G401 (cell line): ENCODE measurements around the gene TSPAN5. TPM values are rescaled to one million over a fixed set of nuclear protein-coding genes. Genes with fewer than 3 reads are reported as not detected.
"Not testable (repeated sequence)": the region's sequence is repeated elsewhere in the genome, so short reads cannot be mapped to it uniquely, and the experiment has no call there.

Experiments
- DNase-seq: peaks from one replicate; pipeline ENCODE4 v3.0.0-alpha.2; 2015; ENCODE audit warnings: low spot score
- in situ Hi-C: cut with HindIII; loops from 2 replicates; pipeline ENCODE4 v1.10.0; 2016; ENCODE audit warnings: low sequenced_read_pairs, mixed read lengths
- total RNA-seq: library from RNA; depleted of rRNA; stranded (reverse); fragments of >200 nt; shearing (Covaris generic); gene quantifications from 2 replicates; pipeline ENCODE4 v1.2.3, GENCODE V29; 2014

The TSPAN5 gene
- total RNA-seq, 1 experiment from 2014 or later: not detected

GRCh38 chr4:98491899-98492559 lies 166.4 kb downstream of the TSPAN5 start:
- DNase-seq: peak; percentile 45
- in situ Hi-C loops: no loop called here

GRCh38 chr4:98490251-98490650 lies 168.2 kb downstream of the TSPAN5 start:
- no peak for DNase-seq
- in situ Hi-C loops: no loop called here

- in situ Hi-C loops: no loop called here
- DNase-seq: no peak
These were observed 172.5 kb downstream of the TSPAN5 start for GRCh38 chr4:98485816-98486345.

- in situ Hi-C loops: no loop called here
- DNase-seq: no peak
These were observed 174.4 kb downstream of the TSPAN5 start for GRCh38 chr4:98484031-98484430.

- in situ Hi-C loops: no loop called here
These were observed 175.3 kb downstream of the TSPAN5 start for GRCh38 chr4:98482847-98483806.

GRCh38 chr4:98482503-98482846 lies 175.9 kb downstream of the TSPAN5 start:
- in situ Hi-C loops: no loop called here
- no peak for DNase-seq

More at GRCh38 chr4:98482847-98483806, 175.3 kb downstream of the TSPAN5 start:
- no peak for DNase-seq

- in situ Hi-C loops: no loop called here
- peak; percentile 95 for DNase-seq
These were observed 177.2 kb downstream of the TSPAN5 start for GRCh38 chr4:98481167-98481566.

- in situ Hi-C loops: no loop called here
- no peak for DNase-seq
These were observed 177.9 kb downstream of the TSPAN5 start for GRCh38 chr4:98480535-98480934.

GRCh38 chr4:98479590-98479989 lies 178.8 kb downstream of the TSPAN5 start:
- in situ Hi-C loops, DNase-seq: not testable (repeated sequence)

GRCh38 chr4:98476891-98477290 lies 181.5 kb downstream of the TSPAN5 start:
- in situ Hi-C loops: no loop called here

GRCh38 chr4:98474408-98474844 lies 184.0 kb downstream of the TSPAN5 start:
- in situ Hi-C loops: no loop called here
- DNase-seq: no peak

More at GRCh38 chr4:98476891-98477290, 181.5 kb downstream of the TSPAN5 start:
- DNase-seq: no peak

- in situ Hi-C loops: no loop called here
- DNase-seq: no peak
These were observed 185.4 kb downstream of the TSPAN5 start for GRCh38 chr4:98473046-98473445.

GRCh38 chr4:98470831-98471230 lies 187.6 kb downstream of the TSPAN5 start:
- in situ Hi-C loops: no loop called here
- DNase-seq: no peak

- in situ Hi-C loops: no loop called here
- no peak for DNase-seq
These were observed 188.0 kb downstream of the TSPAN5 start for GRCh38 chr4:98470366-98470765.

GRCh38 chr4:98469771-98470170 lies 188.6 kb downstream of the TSPAN5 start:
- in situ Hi-C loops: no loop called here
- DNase-seq: peak; percentile 34

GRCh38 chr4:98468709-98469108 lies 189.7 kb downstream of the TSPAN5 start:
- in situ Hi-C loops: no loop called here
- DNase-seq: peak; percentile 56

GRCh38 chr4:98467627-98468072 lies 190.8 kb downstream of the TSPAN5 start:
- DNase-seq: peak; percentile 94
- in situ Hi-C loops: no loop called here

- no peak for DNase-seq
- in situ Hi-C loops: no loop called here
These were observed 191.4 kb downstream of the TSPAN5 start for GRCh38 chr4:98466868-98467599.

- in situ Hi-C loops: no loop called here
- DNase-seq: no peak
These were observed 195.9 kb downstream of the TSPAN5 start for GRCh38 chr4:98462487-98462886.
